Neural cell (in vitro differentiated cells): Measurements from ENCODE around the gene KIF13A.

Experiments
- EP300 ChIP-seq: fragments of 450-650 bp; conservative IDR thresholded peaks from 2 replicates; pipeline ENCODE4 v1.6.1; 2014; ENCODE audit warnings: antibody characterized with exemption, mild to moderate bottlenecking, moderate library complexity; ENCODE audit not compliant: poor library complexity, severe bottlenecking
- EZH2 ChIP-seq: fragments of 200-600, 300-800 bp; shearing (Covaris generic), sonication (generic); IDR thresholded peaks from 2 replicates; pipeline ENCODE4 v1.6.1; 2014; ENCODE audit warnings: antibody characterized with exemption, low read length, borderline replicate concordance, mild to moderate bottlenecking; ENCODE audit not compliant: insufficient read depth, poor library complexity, severe bottlenecking
- MXI1 ChIP-seq: fragments of 450-650 bp; conservative IDR thresholded peaks from 2 replicates; pipeline ENCODE4 v1.6.1; 2014; ENCODE audit warnings: antibody characterized with exemption, mild to moderate bottlenecking; ENCODE audit not compliant: poor library complexity, severe bottlenecking
- POLR2AphosphoS5 ChIP-seq: IDR thresholded peaks from 2 replicates; pipeline ENCODE4 v1.6.1; 2012
- RAD21 ChIP-seq: fragments of 450-650 bp; conservative IDR thresholded peaks from 2 replicates; pipeline ENCODE4 v1.6.1; 2014; ENCODE audit warnings: antibody characterized with exemption, mild to moderate bottlenecking, moderate library complexity
- REST ChIP-seq: IDR thresholded peaks from 2 replicates; pipeline ENCODE4 v1.6.1; 2012; ENCODE audit warnings: borderline replicate concordance
- SMC3 ChIP-seq: fragments of 450-650 bp; conservative IDR thresholded peaks from 2 replicates; pipeline ENCODE4 v1.6.1; 2014; ENCODE audit warnings: antibody characterized with exemption, mild to moderate bottlenecking, moderate library complexity; ENCODE audit not compliant: poor library complexity
- TAF1 ChIP-seq: IDR thresholded peaks from 2 replicates; pipeline ENCODE4 v1.6.1; 2012; ENCODE audit warnings: low read depth
- TF ChIP-seq, protein P1 (sequence below): fragments of 450-650 bp; IDR thresholded peaks from 2 replicates; pipeline ENCODE4 v1.5.1; 2014; ENCODE audit warnings: antibody characterized with exemption, mild to moderate bottlenecking, moderate library complexity; ENCODE audit not compliant: poor library complexity, severe bottlenecking

DNA sequence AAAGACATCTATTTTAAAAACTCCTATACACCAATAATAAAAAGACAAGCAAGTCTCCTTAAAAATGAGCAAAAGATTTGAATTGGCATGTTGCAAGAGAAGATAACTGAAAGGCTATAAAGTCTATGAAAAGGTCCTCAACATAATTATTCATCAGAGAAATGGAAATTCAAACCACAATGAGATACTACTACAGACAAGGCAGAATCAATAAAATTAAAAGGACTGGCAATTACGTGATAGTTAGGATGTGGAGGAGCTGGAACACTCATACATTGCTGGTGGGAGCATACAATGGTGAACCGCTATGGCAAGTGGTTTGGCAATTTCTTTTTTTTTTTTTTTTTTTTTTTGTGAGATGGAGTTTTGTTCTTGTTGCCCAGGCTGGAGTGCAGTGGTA, 43.8 kb upstream of the KIF13A start:
- TF ChIP-seq, protein P1, sequence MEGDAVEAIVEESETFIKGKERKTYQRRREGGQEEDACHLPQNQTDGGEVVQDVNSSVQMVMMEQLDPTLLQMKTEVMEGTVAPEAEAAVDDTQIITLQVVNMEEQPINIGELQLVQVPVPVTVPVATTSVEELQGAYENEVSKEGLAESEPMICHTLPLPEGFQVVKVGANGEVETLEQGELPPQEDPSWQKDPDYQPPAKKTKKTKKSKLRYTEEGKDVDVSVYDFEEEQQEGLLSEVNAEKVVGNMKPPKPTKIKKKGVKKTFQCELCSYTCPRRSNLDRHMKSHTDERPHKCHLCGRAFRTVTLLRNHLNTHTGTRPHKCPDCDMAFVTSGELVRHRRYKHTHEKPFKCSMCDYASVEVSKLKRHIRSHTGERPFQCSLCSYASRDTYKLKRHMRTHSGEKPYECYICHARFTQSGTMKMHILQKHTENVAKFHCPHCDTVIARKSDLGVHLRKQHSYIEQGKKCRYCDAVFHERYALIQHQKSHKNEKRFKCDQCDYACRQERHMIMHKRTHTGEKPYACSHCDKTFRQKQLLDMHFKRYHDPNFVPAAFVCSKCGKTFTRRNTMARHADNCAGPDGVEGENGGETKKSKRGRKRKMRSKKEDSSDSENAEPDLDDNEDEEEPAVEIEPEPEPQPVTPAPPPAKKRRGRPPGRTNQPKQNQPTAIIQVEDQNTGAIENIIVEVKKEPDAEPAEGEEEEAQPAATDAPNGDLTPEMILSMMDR, result no peak
- no peak for TF ChIP-seq POLR2AphosphoS5
- TF ChIP-seq RAD21, result no peak
- TF ChIP-seq MXI1, result no peak
- no peak for TF ChIP-seq EZH2
- no peak for TF ChIP-seq REST
- no peak for TF ChIP-seq TAF1
- no peak for TF ChIP-seq EP300
- TF ChIP-seq SMC3, result no peak
